RPMI8226 (cell line): ENCODE results near the gene SLC39A11.

Experiments
- DNase-seq: peaks from one replicate; pipeline ENCODE4 v3.0.0-alpha.2; 2015

Gene SLC39A11

GRCh38 chr17:72971226-72971880 is 121.1 kb downstream of the SLC39A11 start:
- DNase-seq, result no peak

GRCh38 chr17:72970797-72971196 is 121.7 kb downstream of the SLC39A11 start:
- no peak for DNase-seq

GRCh38 chr17:72970246-72970645 is 122.2 kb downstream of the SLC39A11 start:
- DNase-seq, result no peak

GRCh38 chr17:72969293-72969906 is 123.1 kb downstream of the SLC39A11 start:
- no peak for DNase-seq

- no peak for DNase-seq
Observed at GRCh38 chr17:72968798-72969197, 123.7 kb downstream of the SLC39A11 start.

GRCh38 chr17:72967977-72968585 is 124.4 kb downstream of the SLC39A11 start:
- no peak for DNase-seq

- DNase-seq, result no peak
Observed at GRCh38 chr17:72967277-72967970, 125.1 kb downstream of the SLC39A11 start.

GRCh38 chr17:72962106-72962505 is 130.4 kb downstream of the SLC39A11 start:
- DNase-seq, result no peak

GRCh38 chr17:72955391-72956140 is 136.9 kb downstream of the SLC39A11 start:
- no peak for DNase-seq

GRCh38 chr17:72954579-72954978 is 137.9 kb downstream of the SLC39A11 start:
- DNase-seq, result no peak

- DNase-seq, result no peak
Observed at GRCh38 chr17:72953621-72954020, 138.9 kb downstream of the SLC39A11 start.

GRCh38 chr17:72952641-72953315 is 139.7 kb downstream of the SLC39A11 start:
- no peak for DNase-seq

- DNase-seq, result no peak
Observed at GRCh38 chr17:72952220-72952619, 140.3 kb downstream of the SLC39A11 start.

GRCh38 chr17:72950242-72950931 is 142.1 kb downstream of the SLC39A11 start:
- DNase-seq, result no peak

GRCh38 chr17:72948115-72948514 is 144.4 kb downstream of the SLC39A11 start:
- no peak for DNase-seq

- no peak for DNase-seq
Observed at GRCh38 chr17:72947475-72947874, 145.0 kb downstream of the SLC39A11 start.

GRCh38 chr17:72946696-72947095 is 145.8 kb downstream of the SLC39A11 start:
- no peak for DNase-seq

- DNase-seq, result no peak
Observed at GRCh38 chr17:72946156-72946555, 146.3 kb downstream of the SLC39A11 start.

- DNase-seq, result no peak
Observed at GRCh38 chr17:72945473-72945872, 147.0 kb downstream of the SLC39A11 start.

- no peak for DNase-seq
Observed at GRCh38 chr17:72943826-72944689, 148.4 kb downstream of the SLC39A11 start.

- DNase-seq, result no peak
Observed at GRCh38 chr17:72942579-72942978, 149.9 kb downstream of the SLC39A11 start.
